EH (cell line): Measurements from ENCODE around the gene LGR6.

Source experiments
- DNase-seq: peaks from one replicate; pipeline ENCODE4 v3.0.0-alpha.2; 2015; ENCODE audit warnings: low read depth

Gene LGR6

DNA sequence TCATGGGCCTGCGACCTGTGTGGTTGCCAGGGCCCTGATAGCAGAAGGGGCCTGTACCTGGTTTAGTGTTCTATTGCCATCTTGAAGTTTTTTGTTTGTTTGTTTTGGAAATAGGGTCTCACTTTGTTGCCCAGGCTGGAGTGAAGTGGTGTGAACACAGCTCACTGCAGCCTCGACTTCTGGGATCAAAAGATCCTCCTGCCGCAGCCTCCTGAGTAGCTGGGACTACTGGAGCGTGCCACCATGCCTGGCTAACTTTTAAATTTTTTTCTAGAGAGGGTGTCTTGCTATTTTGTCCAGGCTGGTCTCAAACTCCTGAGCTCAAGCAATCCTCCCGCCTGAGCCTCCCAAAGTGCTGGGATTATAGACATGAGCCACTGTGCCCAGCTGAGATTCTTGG is 75.2 kb downstream of the LGR6 start:
- no peak for DNase-seq

GRCh38 chr1:202270871-202271326 is 77.3 kb downstream of the LGR6 start:
- no peak for DNase-seq

DNA sequence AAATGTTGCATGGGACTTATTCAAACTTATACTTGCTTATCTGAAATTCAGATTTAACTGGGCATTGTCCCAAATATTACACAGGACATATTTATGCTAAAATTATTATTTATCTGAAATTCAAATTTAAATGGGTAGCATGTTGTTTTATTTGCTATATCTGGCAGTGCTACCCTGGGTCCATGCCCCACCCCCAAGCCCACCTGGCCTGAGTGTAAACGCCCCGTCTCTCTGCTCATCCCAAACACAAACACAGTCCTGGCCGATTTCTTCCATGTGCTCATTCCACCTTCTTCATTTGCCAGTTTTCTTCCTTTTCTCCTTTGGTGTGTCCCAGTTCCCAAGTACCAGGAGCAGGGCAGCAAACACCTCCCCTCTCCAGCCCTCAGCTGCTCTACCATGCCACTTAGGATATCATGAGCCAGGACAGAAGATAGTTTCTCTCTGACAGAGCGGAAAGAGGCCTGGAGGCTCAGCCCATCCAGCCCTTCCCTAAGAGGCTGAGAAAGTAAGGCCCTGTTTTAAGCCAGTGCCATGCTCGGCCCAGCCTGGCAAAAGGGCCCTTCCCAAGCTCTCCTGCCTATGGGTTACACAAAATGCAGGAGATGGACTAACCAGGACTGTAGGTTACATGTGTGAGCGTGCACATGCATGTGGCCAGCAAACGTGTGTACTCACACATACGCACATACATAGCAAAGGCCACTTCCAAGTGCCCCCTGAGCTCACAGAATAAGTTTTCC is 78.7 kb downstream of the LGR6 start:
- no peak for DNase-seq

DNA sequence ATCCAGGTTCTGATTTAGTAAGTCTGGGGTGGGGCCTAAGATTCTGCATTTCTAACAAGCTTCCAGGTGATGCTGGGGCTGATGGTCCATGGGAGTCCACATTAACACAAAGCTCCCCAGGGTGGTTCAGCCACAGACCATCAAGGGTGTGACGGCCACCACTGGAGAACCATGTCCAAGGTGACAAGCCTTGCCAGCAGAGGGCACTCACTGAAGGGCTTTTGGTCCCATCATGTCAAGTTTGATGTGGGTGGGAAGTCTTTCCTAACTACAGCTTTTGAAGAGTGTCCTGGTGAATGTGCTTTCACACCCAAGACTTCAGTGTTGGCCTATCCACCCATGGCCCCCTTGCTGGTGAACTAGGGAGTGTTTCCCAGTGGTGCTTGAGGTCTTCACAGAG is 81.0 kb downstream of the LGR6 start:
- DNase-seq: peak; percentile 60

GRCh38 chr1:202275061-202275770 is 81.6 kb downstream of the LGR6 start:
- no peak for DNase-seq

GRCh38 chr1:202276081-202276715 is 82.6 kb downstream of the LGR6 start:
- no peak for DNase-seq

- no peak for DNase-seq
Measured at GRCh38 chr1:202276920-202277319, 83.3 kb downstream of the LGR6 start.

DNA sequence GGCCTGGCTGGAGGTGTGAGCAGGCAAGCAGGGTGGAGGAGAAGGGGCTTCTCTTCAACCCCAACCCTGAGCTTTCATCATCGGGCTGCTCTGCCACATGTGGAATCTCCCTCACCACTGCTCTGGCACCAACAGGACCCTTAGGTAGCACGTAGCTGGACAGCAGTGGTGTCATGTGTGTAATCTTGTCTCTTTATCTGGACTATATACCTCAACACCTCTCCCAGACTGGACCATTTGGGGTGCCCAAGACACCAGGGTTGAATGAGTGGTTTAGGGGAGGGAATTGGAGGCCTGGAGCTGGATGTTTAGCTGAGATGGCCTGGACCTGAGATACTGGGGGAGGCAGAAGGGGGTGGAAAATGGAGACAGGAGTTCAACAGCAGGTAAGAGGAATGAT is 85.2 kb downstream of the LGR6 start:
- DNase-seq: no peak

GRCh38 chr1:202279806-202280205 is 86.2 kb downstream of the LGR6 start:
- peak; percentile 69 for DNase-seq

GRCh38 chr1:202280595-202280994 is 87.0 kb downstream of the LGR6 start:
- no peak for DNase-seq

GRCh38 chr1:202281316-202282024 is 87.9 kb downstream of the LGR6 start:
- DNase-seq: peak; percentile 86

DNA sequence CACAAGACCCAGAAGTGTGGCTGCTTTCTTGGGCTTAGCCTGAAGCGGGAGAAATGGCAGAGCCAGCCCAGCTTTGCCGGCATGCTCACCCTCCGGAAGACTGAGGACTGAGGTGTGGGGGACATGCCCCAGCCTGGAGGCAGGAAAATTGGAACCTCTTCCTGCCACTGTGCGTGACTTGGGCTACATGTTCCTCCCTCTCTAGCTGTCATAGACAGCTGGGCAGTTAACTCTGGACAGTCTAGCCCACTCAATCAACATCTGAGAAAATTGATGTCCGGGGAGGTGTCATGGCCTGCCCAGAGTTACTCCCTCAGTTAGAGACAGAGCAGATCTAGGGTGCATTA is 88.4 kb downstream of the LGR6 start:
- DNase-seq: peak; percentile 33

DNA sequence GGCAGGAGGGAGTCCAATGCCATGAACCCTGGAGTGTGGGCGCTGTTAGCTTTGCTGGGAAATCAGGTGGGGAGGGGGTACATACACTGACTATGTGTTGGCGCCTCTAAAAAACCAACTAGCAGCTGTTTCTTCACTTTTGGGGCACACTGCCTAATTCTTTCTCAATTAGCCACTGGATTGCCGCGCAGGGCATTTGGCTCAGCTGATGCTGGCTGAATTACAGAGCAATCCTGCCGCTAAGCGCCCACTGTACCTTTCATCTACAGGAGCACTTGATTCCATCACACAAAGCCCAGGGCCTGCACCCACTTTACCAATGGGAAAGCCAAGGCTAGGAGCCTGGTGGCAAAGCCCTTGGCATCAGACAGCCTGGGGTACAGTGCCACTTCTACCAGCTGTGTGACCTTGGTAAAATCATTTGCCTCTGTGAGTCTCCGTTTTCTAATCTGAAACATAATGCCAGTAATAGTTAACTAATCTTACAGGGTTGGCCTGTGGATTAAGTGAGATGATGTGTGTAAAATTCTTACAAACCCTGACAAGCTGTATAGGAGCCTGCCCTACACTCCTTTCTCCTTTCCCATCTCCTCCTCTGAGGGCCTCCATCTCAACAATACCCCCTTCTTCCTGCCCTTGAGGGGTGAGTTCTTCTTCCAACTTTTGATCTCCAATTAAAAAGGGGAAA is 89.1 kb downstream of the LGR6 start:
- no peak for DNase-seq

- peak; percentile 94 for DNase-seq
Measured at GRCh38 chr1:202283379-202283844, 89.8 kb downstream of the LGR6 start.

DNA sequence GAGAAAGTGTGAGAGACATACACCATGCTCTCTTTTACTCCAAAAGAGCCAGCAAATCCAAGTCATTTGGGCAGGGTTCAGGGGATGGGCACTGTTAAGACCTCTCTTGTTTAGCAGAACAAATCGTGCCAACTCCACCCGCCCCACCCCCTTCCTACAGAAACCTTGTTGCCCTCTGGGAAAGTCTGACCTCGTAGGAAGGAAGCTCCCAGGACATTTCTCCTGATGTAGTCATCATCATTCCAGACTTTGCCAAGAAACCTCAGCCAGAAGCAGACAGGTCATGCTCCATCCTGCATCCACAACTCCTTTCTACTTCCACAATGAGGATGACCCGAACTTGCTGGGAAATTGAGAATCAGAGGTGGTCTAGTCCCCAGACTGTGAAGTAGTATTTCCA is 90.4 kb downstream of the LGR6 start:
- peak; percentile 92 for DNase-seq

GRCh38 chr1:202285908-202286307 is 92.3 kb downstream of the LGR6 start:
- DNase-seq: no peak

- peak; percentile 92 for DNase-seq
Measured at GRCh38 chr1:202286622-202287097, 93.1 kb downstream of the LGR6 start.

DNA sequence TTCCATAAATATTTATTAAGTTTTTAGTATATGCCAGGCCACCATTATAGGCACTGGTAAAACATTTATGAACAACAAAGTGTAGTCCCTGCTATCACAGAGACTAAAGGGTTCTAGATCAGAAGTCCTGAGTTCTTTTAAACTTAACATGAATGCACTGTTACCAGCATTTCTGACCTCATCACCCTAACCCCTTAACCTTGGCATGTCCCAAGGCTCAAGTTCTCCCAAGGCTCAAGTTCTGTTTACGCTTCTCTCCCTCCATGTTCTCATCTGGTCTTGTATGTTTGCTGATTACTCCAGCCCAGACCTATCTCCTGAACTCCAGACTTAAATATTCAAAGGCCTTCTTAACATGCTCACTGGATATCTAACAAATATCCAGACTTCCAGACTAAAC is 93.6 kb downstream of the LGR6 start:
- no peak for DNase-seq

- DNase-seq: no peak
Measured at GRCh38 chr1:202288177-202288576, 94.6 kb downstream of the LGR6 start.

DNA sequence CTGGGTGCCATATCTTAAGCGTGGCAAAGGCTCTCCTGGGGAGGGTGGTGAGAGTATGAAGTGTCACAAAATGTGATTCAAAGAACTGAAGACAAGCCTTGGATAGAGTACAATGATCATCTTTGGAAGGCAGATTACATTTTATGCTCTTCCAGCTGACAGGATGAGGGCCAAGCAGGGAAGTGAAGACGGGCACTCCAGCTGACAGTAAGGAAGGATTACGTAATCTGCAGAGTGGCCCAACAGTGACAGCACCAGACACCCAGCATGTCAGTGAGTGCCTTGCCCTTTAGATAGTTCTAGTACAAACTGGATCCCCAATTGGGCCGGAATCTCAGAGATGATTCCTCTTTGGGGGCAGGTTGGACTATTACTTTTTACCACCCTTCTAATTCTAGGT is 95.4 kb downstream of the LGR6 start:
- no peak for DNase-seq

DNA sequence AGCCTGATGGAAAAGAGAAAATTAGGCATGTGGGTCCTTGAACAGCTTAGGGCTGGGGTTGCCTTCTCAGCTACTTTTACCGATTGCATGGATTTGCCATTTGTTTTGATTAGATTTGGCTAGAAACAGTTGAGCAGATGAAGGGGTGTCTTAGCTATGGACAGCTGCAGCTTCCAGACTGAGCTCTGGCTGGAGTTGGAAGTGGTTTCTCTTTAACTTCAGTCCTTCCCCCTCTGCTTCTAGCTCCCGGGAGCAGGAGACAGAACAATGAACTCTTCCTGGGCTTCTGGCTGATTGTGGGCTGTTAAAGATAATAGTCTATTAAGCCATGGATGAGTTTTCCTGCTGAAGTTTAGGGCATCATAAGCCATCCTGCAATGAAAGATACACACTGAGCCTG is 97.4 kb downstream of the LGR6 start:
- no peak for DNase-seq
